OCI-LY7 (cell line): Measurements from ENCODE around the gene ZFAND2B. TPM values are rescaled to one million over a fixed set of nuclear protein-coding genes. Genes with fewer than 3 reads are reported as not detected.

Experiments
- BruUV-seq: library from RNA; stranded (reverse); fragments of 400-500 nt; replicated peaks from 2 replicates; lab custom pipeline; 2021; lab: Mats Ljungman, UMichigan
- CTCF ChIA-PET: fragments of 300-600 bp; sonication (Branson Sonifier 250); formaldehyde crosslinking; loops from one replicate; lab custom pipeline; 2022; ENCODE audit warnings: antibody characterized with exemption; ENCODE audit not compliant: unreplicated experiment; lab: Charles Lee
- POLR2A ChIA-PET: fragments of 300-600 bp; sonication (Branson Sonifier 250); formaldehyde crosslinking; loops from one replicate; lab custom pipeline; 2022; ENCODE audit warnings: antibody characterized with exemption; lab: Charles Lee
- DNase-seq: peaks from one replicate; pipeline ENCODE4 v3.0.0-alpha.2; 2015; ENCODE audit warnings: low spot score
- H2AFZ ChIP-seq: fragments of 200-600 bp; sonication (generic), shearing (Covaris generic); 2 replicates; pipeline ENCODE4 v1.6.1; 2014; ENCODE audit warnings: mild to moderate bottlenecking, antibody characterized with exemption, low read length, moderate library complexity
- H3K27ac ChIP-seq: fragments of 200-600 bp; sonication (generic); 2 replicates; pipeline ENCODE4 v1.5.1; 2014; ENCODE audit warnings: mixed run types, low read depth, mild to moderate bottlenecking, moderate library complexity, low read length, inconsistent platforms; ENCODE audit not compliant: poor library complexity, severe bottlenecking
- H3K36me3 ChIP-seq: fragments of 200-600 bp; sonication (generic); 2 replicates; pipeline ENCODE4 v1.6.1; 2014; ENCODE audit warnings: mild to moderate bottlenecking, antibody characterized with exemption, low read length, moderate library complexity, mixed read lengths; ENCODE audit not compliant: insufficient read depth
- H3K4me1 ChIP-seq: fragments of 200-600 bp; sonication (generic); 2 replicates; pipeline ENCODE4 v1.5.1; 2014; ENCODE audit warnings: mild to moderate bottlenecking, low read length; ENCODE audit not compliant: insufficient read depth, poor library complexity, severe bottlenecking
- H3K4me2 ChIP-seq: fragments of 200-600 bp; sonication (generic); 2 replicates; pipeline ENCODE4 v1.6.1; 2014; ENCODE audit warnings: mild to moderate bottlenecking, low read length
- H3K4me3 ChIP-seq: fragments of 200-600 bp; sonication (generic); 2 replicates; pipeline ENCODE4 v1.5.1; 2014; ENCODE audit warnings: mild to moderate bottlenecking, low read depth, low read length; ENCODE audit not compliant: poor library complexity, severe bottlenecking
- H3K79me2 ChIP-seq: fragments of 200-600 bp; sonication (generic); 2 replicates; pipeline ENCODE4 v1.6.1; 2016; ENCODE audit warnings: low read depth, mild to moderate bottlenecking, low read length, moderate library complexity, mixed read lengths; ENCODE audit not compliant: insufficient read depth
- H3K9me2 ChIP-seq: fragments of 200-600 bp; sonication (generic); 2 replicates; pipeline ENCODE4 v1.6.1; 2016; ENCODE audit warnings: mild to moderate bottlenecking, low read length, mixed read lengths; ENCODE audit not compliant: insufficient read depth
- H3K9me3 ChIP-seq: fragments of 200-600 bp; sonication (generic); 2 replicates; pipeline ENCODE4 v1.6.1; 2014; ENCODE audit warnings: mild to moderate bottlenecking, mixed run types, low read length, mixed read lengths
- H4K20me1 ChIP-seq: fragments of 200-600 bp; sonication (generic); 2 replicates; pipeline ENCODE4 v1.6.1; 2014; ENCODE audit warnings: mild to moderate bottlenecking, antibody characterized with exemption, low read length, moderate library complexity, mixed read lengths; ENCODE audit not compliant: insufficient read depth
- EZH2phosphoT487 ChIP-seq: fragments of 200-600 bp; sonication (generic); IDR thresholded peaks from 2 replicates; pipeline ENCODE4 v1.6.1; 2018; ENCODE audit warnings: low read depth, borderline replicate concordance, mild to moderate bottlenecking, mixed run types, antibody characterized with exemption, low read length, moderate library complexity, mixed read lengths
- intact Hi-C: fragments of 100-400 bp; cut with micrococcal nuclease; formaldehyde crosslinking; loops from one replicate; pipeline ENCODE4 v1.10.0; 2022; ENCODE audit not compliant: unreplicated experiment
- total RNA-seq, 2 experiments: library from RNA; depleted of rRNA in 1 of 2; stranded (reverse); fragments of >200 nt in 1 of 2; shearing (Covaris generic) in 1 of 2; gene quantifications; 2 replicates each; pipeline ENCODE4 v1.2.3, GENCODE V29; 2014 to 2022
- TF ChIP-seq, protein P1 (sequence below): fragments of 200-600 bp; sonication (generic); conservative IDR thresholded peaks from 2 replicates; pipeline ENCODE4 v1.5.1; 2014; ENCODE audit warnings: mild to moderate bottlenecking, antibody characterized with exemption, low read length, moderate library complexity, mixed read lengths

ZFAND2B gene
- total RNA-seq, 2 experiments from 2014 or later: 35.9 to 51.6 TPM

DNA sequence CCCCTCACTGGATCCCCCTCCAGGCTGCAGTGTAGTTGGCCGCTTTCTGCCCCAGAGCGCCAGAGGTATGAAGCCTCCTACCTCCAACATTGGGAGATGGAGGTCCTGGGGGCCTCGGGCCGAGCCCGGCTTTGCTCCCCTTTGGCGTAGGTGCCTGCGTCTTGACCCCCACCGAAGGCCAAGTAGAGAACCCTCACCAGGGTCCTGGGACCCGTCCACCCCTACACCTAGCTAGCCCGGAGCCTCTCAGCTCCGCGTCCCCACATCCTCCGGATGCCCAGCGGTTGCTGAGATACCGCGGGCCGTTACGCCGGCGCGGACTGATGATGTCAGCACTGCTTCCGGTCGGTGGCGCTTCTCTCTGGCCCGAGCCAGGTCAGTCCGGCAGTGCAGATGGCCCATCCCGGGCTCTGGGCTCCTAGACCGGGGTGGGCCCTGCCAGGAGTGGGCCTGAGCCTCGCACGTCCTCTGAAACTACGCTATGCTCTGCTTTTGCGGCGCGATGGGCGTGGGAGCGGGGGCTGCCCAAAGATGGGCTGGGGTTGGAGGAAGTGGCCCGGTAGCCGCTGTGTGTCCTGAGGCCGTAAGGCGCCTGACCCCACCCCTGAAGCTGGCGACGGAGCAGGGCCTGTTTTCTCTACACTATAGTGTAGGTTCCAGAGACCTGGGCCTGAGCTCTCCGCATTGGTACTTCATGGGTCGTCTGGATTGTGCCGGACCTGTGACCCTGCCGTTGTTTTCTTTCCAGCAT lies 38.7 kb downstream of the ZFAND2B start, which contains the start of the genes GLB1L and STK16:
Gene GLB1L, minus strand, starts transcription at position 297 of the 751 bp plus-strand sequence. CDS start 1,871 bp downstream, outside the sequence.
Gene STK16, plus strand, starts transcription at position 332 of the 751 bp plus-strand sequence. CDS start 521 bp downstream, outside the sequence.
- H3K27ac ChIP-seq: peak within 1 kb of the TSS; percentile 96
- CTCF ChIA-PET: interaction anchor here (0.5 to 1.0 kb wide), 3 partner anchors 50 to 243 kb away, joined by 3 to 10 read pairs (median 3); no protein-coding TSS in a partner anchor

DNA sequence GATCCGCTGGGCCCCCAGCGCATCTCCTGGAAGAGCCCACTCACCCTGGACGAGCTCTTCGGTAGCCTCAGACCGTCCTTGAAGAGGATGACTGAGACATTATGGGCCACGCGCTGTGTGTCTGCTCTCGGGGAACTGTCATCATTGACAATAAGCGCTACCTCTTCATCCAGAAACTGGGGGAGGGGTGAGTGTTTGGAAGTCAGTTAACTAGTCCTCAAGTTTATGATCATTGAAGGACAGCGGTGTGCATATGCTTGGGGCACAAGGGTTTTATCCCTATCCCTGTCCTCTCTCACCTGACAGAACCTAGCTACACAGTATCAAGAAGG lies 39.3 kb downstream of the ZFAND2B start:
- ChIA-PET POLR2A (interaction anchor here (0.5 to 2.7 kb wide), 11 partner anchors 8 to 142 kb away, joined by 3 to 28 read pairs (median 4); partner anchors contain the start of genes ANKZF1, ATG9A, DNAJB2 and DNPEP), CTCF (interaction anchor here (0.5 to 1.0 kb wide), 2 partner anchors 71 to 243 kb away, joined by 3 to 10 read pairs; no protein-coding TSS in a partner anchor)
- Histone ChIP-seq H4K20me1 (no peaks in the 10 kb centered on the region), H3K9me2 (no peaks in the 10 kb centered on the region), H3K36me3 (peaks cover 38% of the 10 kb centered on the region), H3K27ac (peak overlapping the region; percentile 96), H3K4me3 (peak overlapping the region; percentile 84), H3K79me2 (peaks cover 31% of the 10 kb centered on the region; the same call in 1 of the 2 replicates), H2AFZ (no peak overlapping the region), H3K4me2 (peak overlapping the region; percentile 93), H3K4me1 (peaks cover 59% of the 10 kb centered on the region), H3K9me3 (no peaks in the 10 kb centered on the region)
- no peak for DNase-seq
- BruUV-seq: no TSS peak
- intact Hi-C loops: loop anchor here (1.0 kb wide), 1 partner anchor 39 kb away; no protein-coding TSS in a partner anchor
- TF ChIP-seq EZH2phosphoT487: no peak
- TF ChIP-seq, protein P1, sequence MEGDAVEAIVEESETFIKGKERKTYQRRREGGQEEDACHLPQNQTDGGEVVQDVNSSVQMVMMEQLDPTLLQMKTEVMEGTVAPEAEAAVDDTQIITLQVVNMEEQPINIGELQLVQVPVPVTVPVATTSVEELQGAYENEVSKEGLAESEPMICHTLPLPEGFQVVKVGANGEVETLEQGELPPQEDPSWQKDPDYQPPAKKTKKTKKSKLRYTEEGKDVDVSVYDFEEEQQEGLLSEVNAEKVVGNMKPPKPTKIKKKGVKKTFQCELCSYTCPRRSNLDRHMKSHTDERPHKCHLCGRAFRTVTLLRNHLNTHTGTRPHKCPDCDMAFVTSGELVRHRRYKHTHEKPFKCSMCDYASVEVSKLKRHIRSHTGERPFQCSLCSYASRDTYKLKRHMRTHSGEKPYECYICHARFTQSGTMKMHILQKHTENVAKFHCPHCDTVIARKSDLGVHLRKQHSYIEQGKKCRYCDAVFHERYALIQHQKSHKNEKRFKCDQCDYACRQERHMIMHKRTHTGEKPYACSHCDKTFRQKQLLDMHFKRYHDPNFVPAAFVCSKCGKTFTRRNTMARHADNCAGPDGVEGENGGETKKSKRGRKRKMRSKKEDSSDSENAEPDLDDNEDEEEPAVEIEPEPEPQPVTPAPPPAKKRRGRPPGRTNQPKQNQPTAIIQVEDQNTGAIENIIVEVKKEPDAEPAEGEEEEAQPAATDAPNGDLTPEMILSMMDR: no peak

More for the DNA sequence above, 38.7 kb downstream of the ZFAND2B start, which contains the start of the genes GLB1L and STK16:
- no peaks in the 10 kb centered on the region for H4K20me1 ChIP-seq
- H3K9me3 ChIP-seq: no peaks in the 10 kb centered on the region
- peak within 1 kb of the TSS; percentile 75 for H2AFZ ChIP-seq
- no peaks in the 10 kb centered on the region for H3K9me2 ChIP-seq
- peaks cover 31% of the 10 kb centered on the region; the same call in 1 of the 2 replicates for H3K79me2 ChIP-seq
- POLR2A ChIA-PET: interaction anchor here (0.5 to 2.7 kb wide), 14 partner anchors 8 to 143 kb away, joined by 3 to 28 read pairs (median 4); partner anchors contain the start of genes ANKZF1, ATG9A, CNPPD1 and DNAJB2
- peaks cover 54% of the 10 kb centered on the region for H3K4me1 ChIP-seq
- peak within 1 kb of the TSS; percentile 93 for H3K4me2 ChIP-seq
- peak within 1 kb of the TSS; percentile 84 for H3K4me3 ChIP-seq
- H3K36me3 ChIP-seq: peaks cover 33% of the 10 kb centered on the region
- intact Hi-C loops: loop anchor here (1.0 kb wide), 1 partner anchor 38 kb away; no protein-coding TSS in a partner anchor
- no peak for TF ChIP-seq EZH2phosphoT487
- TF ChIP-seq, protein P1: no peak
- peak; percentile 94 for DNase-seq
- TSS peak; percentile 85 for BruUV-seq
